ENCODE measurements around the gene TSC22D2. TPM values are rescaled to one million over a fixed set of nuclear protein-coding genes. Genes with fewer than 3 reads are reported as not detected.

The TSC22D2 gene
- total RNA-seq, 2 experiments from 2014 or later: 17.8 to 19.2 TPM

GRCh38 chr3:150433347-150433746 is 25.2 kb downstream of the TSC22D2 start:
- ChIA-PET POLR2A (interaction anchor here (0.6 kb wide), 1 partner anchor 458 kb away, joined by 12 read pairs; no protein-coding TSS in a partner anchor), CTCF (interaction anchor here (0.6 to 1.2 kb wide), 2 partner anchors 20 to 43 kb away, joined by 3 read pairs; no protein-coding TSS in a partner anchor)

GRCh38 chr3:150434234-150434633 is 26.1 kb downstream of the TSC22D2 start:
- ChIA-PET CTCF (interaction anchor here (0.6 to 1.2 kb wide), 2 partner anchors 19 to 44 kb away, joined by 3 read pairs; no protein-coding TSS in a partner anchor), POLR2A (no interaction called here)

- POLR2A ChIA-PET: no interaction called here
- CTCF ChIA-PET: no interaction called here
Observed at GRCh38 chr3:150436161-150436560, 28.1 kb downstream of the TSC22D2 start.

- ChIA-PET CTCF (no interaction called here), POLR2A (no interaction called here)
Observed at GRCh38 chr3:150439657-150440056, 31.6 kb downstream of the TSC22D2 start.

- CTCF ChIA-PET: no interaction called here
- POLR2A ChIA-PET: interaction anchor here (1.0 kb wide), 1 partner anchor 35 kb away, joined by 3 read pairs; the partner anchor contains the start of gene TSC22D2
Observed at GRCh38 chr3:150443331-150443741, 35.2 kb downstream of the TSC22D2 start.

- POLR2A ChIA-PET: no interaction called here
Observed at GRCh38 chr3:150444371-150444770, 36.3 kb downstream of the TSC22D2 start.

GRCh38 chr3:150446470-150446977 is 38.4 kb downstream of the TSC22D2 start:
- ChIA-PET CTCF (no interaction called here), POLR2A (no interaction called here)

More at GRCh38 chr3:150444371-150444770, 36.3 kb downstream of the TSC22D2 start:
- CTCF ChIA-PET: no interaction called here

GRCh38 chr3:150447084-150447483 is 39.0 kb downstream of the TSC22D2 start:
- CTCF ChIA-PET: no interaction called here
- POLR2A ChIA-PET: no interaction called here

- ChIA-PET POLR2A (no interaction called here), CTCF (no interaction called here)
Observed at GRCh38 chr3:150447631-150448465, 39.8 kb downstream of the TSC22D2 start.

- ChIA-PET POLR2A (no interaction called here), CTCF (no interaction called here)
Observed at GRCh38 chr3:150449169-150449721, 41.1 kb downstream of the TSC22D2 start.

GRCh38 chr3:150450916-150451315 is 42.8 kb downstream of the TSC22D2 start:
- ChIA-PET CTCF (no interaction called here), POLR2A (no interaction called here)

- CTCF ChIA-PET: no interaction called here
- POLR2A ChIA-PET: no interaction called here
Observed at GRCh38 chr3:150451329-150452048, 43.4 kb downstream of the TSC22D2 start.

- ChIA-PET POLR2A (no interaction called here), CTCF (interaction anchor here (0.5 kb wide), 1 partner anchor 20 kb away, joined by 3 read pairs; no protein-coding TSS in a partner anchor)
Observed at GRCh38 chr3:150453353-150453752, 45.3 kb downstream of the TSC22D2 start.

- CTCF ChIA-PET: no interaction called here
- POLR2A ChIA-PET: interaction anchor here (0.6 kb wide), 1 partner anchor 248 kb away, joined by 3 read pairs; no protein-coding TSS in a partner anchor
Observed at GRCh38 chr3:150454085-150454484, 46.0 kb downstream of the TSC22D2 start.

- CTCF ChIA-PET: interaction anchor here (1.6 kb wide), 1 partner anchor 45 kb away, joined by 3 read pairs; no protein-coding TSS in a partner anchor
- POLR2A ChIA-PET: no interaction called here
Observed at GRCh38 chr3:150454622-150455021, 46.5 kb downstream of the TSC22D2 start.

- CTCF ChIA-PET: interaction anchor here (1.6 kb wide), 1 partner anchor 46 kb away, joined by 3 read pairs; no protein-coding TSS in a partner anchor
- POLR2A ChIA-PET: no interaction called here
Observed at GRCh38 chr3:150455341-150455740, 47.2 kb downstream of the TSC22D2 start.

- ChIA-PET CTCF (no interaction called here), POLR2A (no interaction called here)
Observed at GRCh38 chr3:150458001-150458400, 49.9 kb downstream of the TSC22D2 start.

GRCh38 chr3:150460484-150460883 is 52.4 kb downstream of the TSC22D2 start:
- POLR2A ChIA-PET: interaction anchor here (0.8 kb wide), 1 partner anchor 51 kb away, joined by 3 read pairs; no protein-coding TSS in a partner anchor
- CTCF ChIA-PET: no interaction called here

- POLR2A ChIA-PET: interaction anchor here (0.8 kb wide), 1 partner anchor 52 kb away, joined by 3 read pairs; no protein-coding TSS in a partner anchor
- CTCF ChIA-PET: no interaction called here
Observed at GRCh38 chr3:150461399-150461798, 53.3 kb downstream of the TSC22D2 start.

GRCh38 chr3:150462108-150462507 is 54.0 kb downstream of the TSC22D2 start:
- CTCF ChIA-PET: no interaction called here
- POLR2A ChIA-PET: no interaction called here
